ENCODE measurements around the gene AQP12A.

Gene AQP12A

GRCh38 chr2:240701091-240701735 lies 9.5 kb downstream of the AQP12A start:
- in situ Hi-C loops (cut with HindIII; ENCODE audit: low pct_unique_long_range_greater_than_20kb, low sequenced_read_pairs) = no loop called here
- no peak for DNase-seq (ENCODE audit: low read depth in 1 of 2, low spot score in 1 of 2)
- no peak for TF ChIP-seq JUND (IDR thresholded peaks at IDR 0.05; ENCODE audit: low read depth)

DNA sequence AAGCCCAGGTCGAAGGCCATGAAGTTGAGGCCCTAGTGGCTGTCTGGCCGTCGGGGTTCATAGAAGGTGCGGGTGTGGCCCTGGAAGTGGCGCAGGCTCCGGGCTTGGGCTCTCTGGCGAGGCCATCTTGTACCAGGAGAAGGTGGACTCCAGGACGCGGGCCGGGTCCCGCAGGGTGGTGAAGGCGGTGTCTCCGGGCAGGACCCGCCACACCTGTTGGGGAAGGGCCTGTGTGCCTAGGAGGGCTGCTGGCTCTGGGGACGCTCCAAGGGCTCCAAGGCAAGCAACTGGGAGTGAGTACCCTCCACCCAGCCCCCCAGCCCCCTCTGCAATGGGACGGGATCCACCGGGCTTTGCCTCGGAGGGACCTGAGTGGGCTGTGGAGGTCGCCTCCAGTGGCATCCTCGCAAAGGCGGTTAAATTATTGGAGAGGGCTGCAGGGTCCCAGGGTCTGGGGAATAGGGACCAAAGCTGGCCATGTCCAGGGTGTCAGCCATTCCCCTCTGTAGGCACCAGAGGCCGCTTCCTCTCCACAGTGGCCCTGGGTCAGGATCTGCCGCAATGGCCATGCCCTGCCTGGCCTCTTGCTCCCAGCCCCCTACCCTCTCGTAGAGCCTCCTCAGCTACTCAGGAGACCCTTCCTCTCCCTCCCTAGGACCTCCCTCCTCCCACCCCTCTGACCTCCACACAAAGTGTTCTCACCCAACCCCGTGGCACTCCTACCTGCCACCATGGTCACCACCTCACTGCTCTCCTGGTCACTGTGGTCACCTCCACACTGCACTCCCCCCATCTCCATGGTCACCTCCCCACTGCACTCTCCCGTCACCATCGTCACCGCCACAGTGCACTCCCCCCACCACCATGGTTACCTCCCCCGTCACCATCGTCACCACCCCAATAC lies 10.3 kb downstream of the AQP12A start:
- no peak for TF ChIP-seq JUND (IDR thresholded peaks at IDR 0.05; ENCODE audit: low read depth)
- in situ Hi-C loops (cut with HindIII; ENCODE audit: low pct_unique_long_range_greater_than_20kb, low sequenced_read_pairs) = no loop called here
- no peak for DNase-seq (ENCODE audit: low read depth in 1 of 2, low spot score in 1 of 2)

- in situ Hi-C loops (cut with HindIII; ENCODE audit: low pct_unique_long_range_greater_than_20kb, low sequenced_read_pairs) = no loop called here
- no peak for TF ChIP-seq JUND (IDR thresholded peaks at IDR 0.05; ENCODE audit: low read depth)
- no peak for DNase-seq (ENCODE audit: low read depth in 1 of 2, low spot score in 1 of 2)
Observed at GRCh38 chr2:240702640-240703011, 11.0 kb downstream of the AQP12A start.

GRCh38 chr2:240703417-240704341 lies 12.0 kb downstream of the AQP12A start:
- no peak for TF ChIP-seq JUND (IDR thresholded peaks at IDR 0.05; ENCODE audit: low read depth)
- in situ Hi-C loops (cut with HindIII; ENCODE audit: low pct_unique_long_range_greater_than_20kb, low sequenced_read_pairs) = no loop called here
- DNase-seq (ENCODE audit: low read depth in 1 of 2, low spot score in 1 of 2) = no peak

DNA sequence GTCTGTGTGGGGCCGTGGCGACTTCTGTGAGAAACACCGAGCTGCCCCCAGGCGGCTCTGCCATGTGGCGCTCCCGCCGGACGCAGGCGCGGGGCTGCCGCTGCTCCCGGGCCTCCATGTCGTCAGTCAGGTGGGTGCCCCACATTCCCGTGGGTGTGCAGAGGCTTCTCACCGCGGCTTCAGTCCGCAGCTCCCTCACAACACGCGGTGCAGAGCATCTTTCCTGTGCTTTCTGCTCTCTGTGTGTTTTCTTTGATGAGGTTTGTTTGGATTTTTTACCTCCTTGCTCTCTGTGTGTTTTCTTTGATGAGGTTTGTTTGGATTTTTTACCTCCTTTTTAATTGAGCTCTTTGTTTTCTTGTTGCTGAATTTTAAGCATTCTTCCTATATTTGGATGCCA lies 13.0 kb downstream of the AQP12A start:
- DNase-seq (ENCODE audit: low read depth in 1 of 2, low spot score in 1 of 2) = no peak
- in situ Hi-C loops (cut with HindIII; ENCODE audit: low pct_unique_long_range_greater_than_20kb, low sequenced_read_pairs) = no loop called here

DNA sequence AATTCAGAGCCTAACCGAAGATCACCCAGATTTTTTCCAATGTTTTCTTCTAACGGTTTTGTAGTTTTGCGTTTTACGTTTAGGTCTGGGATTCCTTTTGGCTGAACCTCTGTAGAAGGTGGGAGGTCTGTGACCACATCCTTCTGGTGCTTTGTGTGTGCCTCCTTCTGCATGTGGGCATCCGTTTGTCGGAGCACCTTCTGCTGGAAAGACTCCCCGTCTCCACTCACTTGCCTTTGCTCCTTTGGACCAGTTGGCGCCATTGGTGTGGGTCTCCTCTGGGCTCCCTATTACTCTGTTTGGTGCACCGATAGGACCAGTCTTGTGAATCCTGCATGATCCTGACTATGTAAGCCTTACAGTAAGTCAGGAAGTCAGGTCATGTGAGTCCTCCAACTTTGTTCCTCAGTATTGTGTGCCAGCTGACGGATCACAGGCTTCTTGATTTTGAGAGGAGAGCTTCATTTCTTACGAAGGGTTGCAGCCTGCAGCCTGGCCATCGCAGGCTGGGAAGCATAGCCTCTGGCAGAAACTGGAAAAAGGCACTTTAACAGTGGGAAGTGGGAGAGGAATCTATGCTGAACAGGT lies 13.6 kb downstream of the AQP12A start:
- DNase-seq (ENCODE audit: low read depth in 1 of 2, low spot score in 1 of 2) = no peak
- in situ Hi-C loops (cut with HindIII; ENCODE audit: low pct_unique_long_range_greater_than_20kb, low sequenced_read_pairs) = no loop called here
- TF ChIP-seq JUND (IDR thresholded peaks at IDR 0.05; ENCODE audit: low read depth) = no peak

More for the DNA sequence above, 13.0 kb downstream of the AQP12A start:
- TF ChIP-seq JUND (IDR thresholded peaks at IDR 0.05; ENCODE audit: low read depth) = no peak

DNA sequence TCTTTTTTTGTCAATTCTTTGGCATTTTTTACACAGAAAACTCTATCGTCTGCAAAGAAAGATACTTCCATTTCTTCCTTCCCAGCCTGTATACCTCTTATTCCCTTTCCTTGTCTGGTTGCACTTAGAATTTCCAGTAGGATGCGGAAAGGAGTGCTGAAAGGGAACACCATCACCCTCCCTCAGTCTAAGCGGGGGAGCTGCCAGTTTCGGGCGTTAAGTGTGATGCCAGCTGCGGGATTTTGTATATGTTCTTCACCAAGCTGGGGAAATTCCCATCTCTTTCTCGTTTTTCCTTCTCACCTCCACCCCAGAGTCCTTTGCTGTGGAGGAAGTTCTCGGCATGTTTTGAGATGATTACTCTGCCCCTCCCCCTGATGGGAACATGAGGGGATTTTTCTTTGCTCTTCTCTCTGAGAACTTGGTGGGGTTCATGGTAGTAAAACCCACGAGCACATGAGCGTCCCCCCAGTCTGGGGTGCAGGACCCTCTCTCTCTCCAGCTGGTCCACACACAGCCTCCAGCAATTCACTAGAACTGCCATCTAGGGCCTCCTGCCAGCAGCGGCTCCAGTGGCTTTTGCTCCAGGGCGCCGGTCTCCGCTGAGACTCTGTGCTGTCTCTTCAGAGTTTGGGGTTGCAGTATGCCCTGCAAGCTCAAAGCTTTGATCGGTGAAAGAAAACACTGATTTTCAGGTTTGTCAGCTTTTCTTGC lies 15.5 kb downstream of the AQP12A start:
- TF ChIP-seq JUND (IDR thresholded peaks at IDR 0.05; ENCODE audit: low read depth) = no peak
- DNase-seq (ENCODE audit: low read depth in 1 of 2, low spot score in 1 of 2) = no peak
- in situ Hi-C loops (cut with HindIII; ENCODE audit: low pct_unique_long_range_greater_than_20kb, low sequenced_read_pairs) = no loop called here

- in situ Hi-C loops (cut with HindIII; ENCODE audit: low pct_unique_long_range_greater_than_20kb, low sequenced_read_pairs) = no loop called here
- no peak for TF ChIP-seq JUND (IDR thresholded peaks at IDR 0.05; ENCODE audit: low read depth)
- DNase-seq (ENCODE audit: low read depth in 1 of 2, low spot score in 1 of 2) = no peak
Observed at GRCh38 chr2:240707821-240708220, 16.2 kb downstream of the AQP12A start.

DNA sequence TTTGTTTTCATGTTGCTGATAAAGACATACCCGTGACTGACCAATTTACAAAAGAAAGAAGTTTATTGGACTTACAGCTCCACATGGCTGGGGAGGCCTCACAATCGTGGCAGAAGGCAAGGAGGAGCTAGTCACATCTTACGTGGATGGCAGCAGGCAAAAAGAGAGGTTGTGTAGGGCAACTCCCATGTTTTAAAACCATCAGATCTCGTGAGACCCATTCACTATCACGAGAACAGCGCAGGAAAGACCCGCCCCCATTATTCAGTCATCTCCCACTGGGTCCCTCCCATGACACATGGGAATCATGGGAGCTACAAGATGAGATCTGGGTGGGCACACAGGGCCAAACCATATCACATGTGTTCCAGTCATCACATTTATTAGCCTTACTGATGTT lies 16.8 kb downstream of the AQP12A start:
- DNase-seq (ENCODE audit: low read depth in 1 of 2, low spot score in 1 of 2) = no peak
- TF ChIP-seq JUND (IDR thresholded peaks at IDR 0.05; ENCODE audit: low read depth) = no peak
- in situ Hi-C loops (cut with HindIII; ENCODE audit: low pct_unique_long_range_greater_than_20kb, low sequenced_read_pairs) = no loop called here

DNA sequence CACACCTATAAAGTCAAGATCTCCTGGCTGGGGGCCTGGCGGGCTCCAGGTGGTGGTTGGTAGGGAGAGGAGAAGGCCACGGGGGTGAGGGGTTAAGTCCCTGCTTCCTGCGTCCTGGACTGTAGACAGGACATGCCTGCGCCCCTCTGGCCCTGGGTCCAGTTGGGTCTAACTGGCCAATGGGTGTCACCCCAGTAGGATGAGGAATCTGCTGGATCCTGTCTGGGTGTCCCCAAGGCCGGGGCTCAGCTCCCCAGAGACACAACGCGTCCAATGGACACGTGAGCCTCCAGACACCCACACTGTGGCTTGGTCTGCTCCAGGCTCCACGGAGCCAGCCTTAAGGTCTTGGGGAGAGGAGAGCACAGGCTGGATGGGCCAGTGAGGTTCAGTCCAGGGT lies 19.6 kb downstream of the AQP12A start:
- TF ChIP-seq JUND (IDR thresholded peaks at IDR 0.05; ENCODE audit: low read depth) = no peak
- DNase-seq (ENCODE audit: low read depth in 1 of 2, low spot score in 1 of 2) = no peak
- in situ Hi-C loops (cut with HindIII; ENCODE audit: low pct_unique_long_range_greater_than_20kb, low sequenced_read_pairs) = no loop called here

- TF ChIP-seq JUND (IDR thresholded peaks at IDR 0.05; ENCODE audit: low read depth) = no peak
- in situ Hi-C loops (cut with HindIII; ENCODE audit: low pct_unique_long_range_greater_than_20kb, low sequenced_read_pairs) = no loop called here
- no peak for DNase-seq (ENCODE audit: low read depth in 1 of 2, low spot score in 1 of 2)
Observed at GRCh38 chr2:240711701-240712100, 20.0 kb downstream of the AQP12A start.

GRCh38 chr2:240712121-240712520 lies 20.5 kb downstream of the AQP12A start:
- no peak for DNase-seq (ENCODE audit: low read depth in 1 of 2, low spot score in 1 of 2)
- in situ Hi-C loops (cut with HindIII; ENCODE audit: low pct_unique_long_range_greater_than_20kb, low sequenced_read_pairs) = no loop called here
- no peak for TF ChIP-seq JUND (IDR thresholded peaks at IDR 0.05; ENCODE audit: low read depth)
